Measurements from ENCODE around the gene PEX13.

Gene PEX13

DNA sequence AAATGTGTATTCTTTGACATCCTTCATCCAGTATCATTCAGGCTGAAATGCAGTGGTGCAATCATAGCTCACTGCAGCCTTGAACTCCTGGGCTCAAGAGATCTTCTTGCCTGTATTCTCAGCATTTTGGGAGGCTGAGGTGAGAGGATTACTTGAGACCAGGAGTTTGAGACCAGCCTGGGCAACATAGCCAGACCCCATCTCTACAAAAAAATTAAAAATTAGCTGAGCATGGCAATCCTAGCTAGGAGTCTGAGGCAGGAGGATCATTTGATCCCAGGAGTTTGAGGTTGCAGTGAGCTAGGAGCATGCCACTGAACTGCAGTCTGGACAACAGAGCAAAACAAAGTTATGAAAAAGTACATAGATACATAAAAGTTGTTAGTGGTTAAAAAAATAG, 72.3 kb downstream of the PEX13 start:
- DNase-seq, result no peak

DNA sequence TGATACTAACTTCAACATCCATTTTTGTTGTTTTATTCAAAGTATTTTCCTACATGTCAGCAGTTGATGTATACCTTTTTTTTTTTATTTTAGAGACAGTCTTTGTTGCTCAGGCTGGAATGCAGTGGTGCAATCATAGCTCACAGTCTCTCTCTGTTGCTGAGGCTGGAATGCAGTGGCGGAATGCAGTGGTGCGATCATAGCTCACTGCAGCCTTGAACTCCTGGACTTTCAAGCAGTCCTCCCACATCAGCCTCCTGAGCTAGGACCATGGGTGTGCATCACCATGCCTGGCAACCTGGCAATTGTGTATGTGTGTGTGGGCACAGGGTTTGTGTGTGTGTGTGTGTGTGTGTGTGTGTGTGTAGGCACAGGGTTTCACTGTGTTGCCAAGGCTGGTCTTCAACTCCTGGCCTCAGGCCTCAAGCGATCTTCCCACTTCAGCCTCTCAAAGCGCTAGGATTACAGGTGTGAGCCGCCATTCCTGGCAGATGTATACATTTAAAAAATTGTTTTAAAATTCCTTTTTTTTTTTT, 72.9 kb downstream of the PEX13 start:
- DNase-seq, result no peak

DNA sequence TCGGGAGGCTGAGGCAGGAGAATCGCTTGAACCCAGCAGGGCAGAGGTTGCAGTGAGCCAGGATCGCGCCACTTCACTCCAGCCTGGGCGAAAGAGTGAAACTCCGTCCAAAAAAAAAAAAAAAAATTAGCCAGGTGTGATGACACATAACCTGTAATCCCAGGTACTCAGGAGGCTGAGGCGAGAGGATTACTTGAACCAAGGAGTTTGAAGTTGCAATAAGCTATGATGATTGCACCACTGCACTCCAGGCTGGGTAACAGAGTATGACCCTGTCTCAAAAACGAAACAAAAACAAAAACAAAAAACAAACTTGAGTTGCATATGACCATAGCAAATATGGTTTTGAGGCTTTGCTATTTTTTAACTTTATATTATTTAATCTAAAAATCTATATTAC, 74.0 kb downstream of the PEX13 start:
- DNase-seq, result no peak

DNA sequence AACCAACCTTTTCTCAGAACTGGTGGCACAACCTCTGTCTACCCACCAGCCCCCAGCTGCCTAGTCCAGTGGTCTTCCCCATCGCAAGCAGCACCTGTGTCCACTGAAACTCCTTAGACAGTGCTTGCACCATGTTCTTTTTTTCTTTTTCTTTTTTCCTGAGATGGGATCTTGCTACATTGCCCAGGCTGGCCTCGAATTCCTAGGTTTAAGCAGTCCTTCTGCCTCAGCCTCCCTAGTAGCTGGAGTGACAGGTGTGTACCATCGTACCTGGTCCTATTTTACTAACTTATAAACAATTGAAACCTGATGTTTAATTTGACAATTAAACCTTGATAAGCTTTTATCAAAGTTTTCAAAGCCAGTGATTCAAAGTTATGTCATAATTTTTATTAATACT, 78.9 kb downstream of the PEX13 start:
- DNase-seq, result no peak

DNA sequence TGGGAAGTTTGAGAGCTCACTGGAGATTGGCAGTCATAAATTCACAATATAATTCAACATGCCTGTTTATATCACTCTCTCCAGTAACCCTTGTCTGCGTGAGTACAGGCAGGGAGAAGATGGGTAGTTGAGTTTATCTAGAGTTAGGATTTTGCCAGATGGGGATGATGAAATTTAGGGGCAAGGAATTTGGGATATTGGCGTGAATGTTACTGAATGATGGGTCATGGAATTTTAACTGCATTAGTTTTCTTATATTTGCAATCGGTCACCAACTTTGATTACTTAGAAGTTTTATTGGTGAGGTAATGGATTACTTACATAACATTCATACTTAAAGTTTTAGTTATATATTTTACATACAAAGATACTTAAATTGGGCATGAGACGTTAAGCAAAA, 83.3 kb downstream of the PEX13 start:
- DNase-seq, result no peak

Measured in NCI-H1417 (cell line).